Stimulated activated CD4-positive, alpha-beta T cell treated with anti-CD3 and anti-CD28 coated beads, Interleukin-4, amount 100 ng/mL, for 48 hours (primary cell): ENCODE measurements around the gene YTHDC1.

Source experiments
- DNase-seq, 2 donors: peaks; one replicate each; pipeline ENCODE4 v3.0.0-alpha.2; 2020; ENCODE audit warnings: low read depth in 2 of 2

Gene YTHDC1

GRCh38 chr4:68358988-68359387 is 9.1 kb upstream of the YTHDC1 start:
- DNase-seq: no peak

GRCh38 chr4:68352791-68353190 is 2.9 kb upstream of the YTHDC1 start:
- no peak for DNase-seq

- DNase-seq: no peak
These were observed 626 bp downstream of the YTHDC1 start for GRCh38 chr4:68349279-68349648.

DNA sequence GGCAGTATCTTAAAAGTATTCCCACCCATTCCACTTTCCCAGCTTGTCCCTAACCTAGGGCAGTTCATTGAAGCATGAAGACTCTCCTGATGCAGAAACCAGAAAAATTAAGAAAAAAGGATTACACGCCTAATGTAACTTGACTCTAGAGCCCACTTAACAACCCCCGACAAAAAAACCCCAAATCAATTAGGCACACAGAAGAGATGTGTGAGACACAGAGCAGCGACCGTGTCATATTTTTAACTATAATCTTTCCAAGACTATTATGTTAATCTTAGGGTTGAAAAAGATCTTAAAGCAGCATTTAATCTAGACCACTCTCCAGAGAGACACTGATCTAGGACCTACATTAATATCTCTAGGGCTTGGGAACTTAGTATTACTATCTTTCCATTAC is 1.3 kb downstream of the YTHDC1 start:
- DNase-seq: no peak

- DNase-seq: no peak
These were observed 2.0 kb downstream of the YTHDC1 start for GRCh38 chr4:68347845-68348244.

DNA sequence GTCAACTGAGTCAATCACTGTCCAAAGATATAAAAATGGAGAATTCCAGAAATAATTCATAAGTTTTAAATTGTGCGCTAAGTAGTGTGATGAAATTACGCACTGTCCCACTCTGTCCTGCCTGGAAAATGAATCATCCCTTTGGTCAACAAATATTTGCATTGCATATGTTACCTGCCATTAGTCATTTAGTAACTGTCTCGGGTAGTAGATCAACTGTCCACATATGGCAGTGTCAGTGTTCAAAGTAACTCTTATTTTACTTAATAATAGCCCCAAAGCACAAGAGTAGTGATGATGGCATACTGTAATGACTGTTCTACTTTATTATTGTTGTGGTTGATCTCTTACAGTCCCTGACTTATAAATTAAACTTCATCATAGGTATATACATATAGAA is 3.4 kb downstream of the YTHDC1 start:
- no peak for DNase-seq

- no peak for DNase-seq
These were observed 5.1 kb downstream of the YTHDC1 start for GRCh38 chr4:68344785-68345184.

GRCh38 chr4:68344049-68344448 is 5.8 kb downstream of the YTHDC1 start:
- no peak for DNase-seq

GRCh38 chr4:68342134-68342533 is 7.8 kb downstream of the YTHDC1 start:
- DNase-seq: no peak

DNA sequence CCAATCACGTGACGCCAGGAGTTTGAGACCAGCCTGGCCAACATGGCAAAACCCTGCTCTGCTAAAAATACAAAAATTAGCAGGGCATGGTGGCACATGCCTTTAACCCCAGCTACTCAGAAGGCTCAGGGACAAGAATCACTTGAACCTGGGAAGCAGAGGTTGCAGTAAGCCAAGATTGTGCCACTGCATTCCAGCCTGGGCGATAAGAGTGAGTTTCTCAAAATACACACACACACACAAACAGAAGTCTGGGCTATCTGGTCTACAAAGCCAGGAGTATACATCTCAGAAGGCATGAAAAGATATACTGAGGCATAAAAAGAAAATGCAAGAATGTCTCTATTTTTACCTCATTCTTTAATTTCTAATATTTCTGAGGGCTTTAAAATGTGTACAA is 11.3 kb downstream of the YTHDC1 start:
- DNase-seq: no peak

DNA sequence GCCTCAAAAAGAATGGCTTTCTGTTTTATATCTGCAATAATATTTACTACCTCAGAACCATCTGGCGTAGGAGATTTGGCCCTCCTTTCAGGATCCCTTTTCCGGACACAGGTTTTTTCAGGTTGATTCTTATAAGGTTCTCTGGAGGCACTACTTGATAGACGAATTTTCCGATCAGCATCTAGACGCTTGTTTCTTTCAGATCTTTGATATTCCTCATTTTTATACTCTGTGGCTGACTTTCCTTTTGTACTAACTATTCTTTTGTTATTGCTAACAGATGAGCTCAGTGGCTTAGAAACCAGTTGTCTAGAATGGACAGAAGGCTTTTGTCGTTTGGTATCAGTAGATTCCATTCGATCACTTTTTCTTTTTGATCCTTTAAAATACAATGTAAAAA is 12.4 kb downstream of the YTHDC1 start:
- DNase-seq: no peak

GRCh38 chr4:68337004-68337403 is 12.9 kb downstream of the YTHDC1 start:
- no peak for DNase-seq

- DNase-seq: no peak
These were observed 13.4 kb downstream of the YTHDC1 start for GRCh38 chr4:68336530-68336929.

- no peak for DNase-seq
These were observed 23.7 kb downstream of the YTHDC1 start for GRCh38 chr4:68326141-68326540.

- DNase-seq: no peak
These were observed 25.2 kb downstream of the YTHDC1 start for GRCh38 chr4:68324519-68325262.

- no peak for DNase-seq
These were observed 30.9 kb downstream of the YTHDC1 start for GRCh38 chr4:68319040-68319439.

- no peak for DNase-seq
These were observed 33.5 kb downstream of the YTHDC1 start for GRCh38 chr4:68316193-68316969.

- DNase-seq: no peak
These were observed 39.1 kb downstream of the YTHDC1 start for GRCh38 chr4:68310651-68311247.

GRCh38 chr4:68304731-68305130 is 45.2 kb downstream of the YTHDC1 start:
- DNase-seq: no peak

DNA sequence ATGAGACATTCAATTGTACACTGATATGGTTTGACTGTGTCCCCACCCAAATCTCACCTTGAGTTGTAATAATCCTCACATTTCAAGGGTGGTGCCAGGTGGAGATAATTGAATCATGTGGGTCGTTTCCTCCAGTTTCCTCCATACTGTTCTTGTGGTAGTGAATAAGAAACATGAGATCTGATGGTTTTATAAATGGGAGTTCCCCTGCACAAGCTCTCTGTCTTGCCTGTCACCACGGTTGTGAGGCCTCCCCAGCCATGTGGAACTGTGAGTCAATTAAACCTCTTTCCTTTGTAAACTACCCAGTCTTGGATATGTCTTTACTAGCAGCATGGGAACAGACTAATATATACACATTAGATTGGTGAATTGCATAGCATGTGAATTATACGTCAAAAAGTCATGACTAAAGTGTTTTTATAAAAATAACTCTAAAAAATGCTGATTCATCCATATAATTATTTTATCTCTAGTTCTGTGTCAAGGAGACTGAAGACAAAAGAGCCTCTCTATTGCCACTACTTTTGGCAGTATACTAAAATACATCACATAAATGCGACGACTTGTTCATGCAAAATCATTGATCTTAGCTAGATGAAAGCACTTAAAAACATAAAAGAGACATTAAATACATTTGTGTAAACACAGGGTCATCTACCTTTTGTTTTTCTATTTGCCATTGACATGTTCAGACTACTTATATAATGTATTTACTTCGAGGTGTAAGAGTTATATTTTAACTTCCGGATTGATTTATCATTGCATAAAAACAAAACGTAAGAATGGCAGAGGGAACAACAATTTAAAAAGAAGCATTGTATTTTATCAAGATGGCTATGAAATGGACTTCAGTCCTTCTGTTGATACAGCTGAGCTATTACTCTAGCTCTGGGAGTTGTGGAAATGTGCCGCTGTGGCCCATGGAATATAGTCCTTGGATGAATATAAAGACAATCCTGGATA is 50.1 kb downstream of the YTHDC1 start:
- DNase-seq: no peak

DNA sequence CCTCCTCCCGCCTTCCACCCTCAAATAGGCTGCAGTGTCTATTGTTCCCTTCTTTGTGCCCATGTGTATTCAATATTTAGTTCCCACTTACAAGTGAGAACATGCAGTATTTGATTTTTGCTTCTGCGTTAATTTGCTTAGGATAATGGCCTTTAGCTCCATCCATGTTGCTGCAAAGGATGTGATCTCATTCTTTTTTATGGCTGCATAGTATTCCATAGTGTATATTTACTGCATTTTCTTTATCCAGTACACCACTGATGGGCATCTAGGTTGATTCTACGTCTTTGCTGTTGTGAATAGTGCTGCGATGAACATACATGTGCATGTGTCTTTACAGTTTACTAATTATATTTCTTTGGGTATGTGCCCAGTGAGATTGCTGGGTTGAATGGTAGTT is 52.8 kb downstream of the YTHDC1 start:
- DNase-seq: no peak

- DNase-seq: no peak
These were observed 58.6 kb downstream of the YTHDC1 start for GRCh38 chr4:68291256-68291655.
